GM18861 (cell line): Measurements from ENCODE around the gene IP6K3.

Experiments used
- ATAC-seq: cut with Tn5 transposase; IDR thresholded peaks from one replicate; pipeline ENCODE4 v1.9.1; 2021; ENCODE audit not compliant: unreplicated experiment

IP6K3 gene

DNA sequence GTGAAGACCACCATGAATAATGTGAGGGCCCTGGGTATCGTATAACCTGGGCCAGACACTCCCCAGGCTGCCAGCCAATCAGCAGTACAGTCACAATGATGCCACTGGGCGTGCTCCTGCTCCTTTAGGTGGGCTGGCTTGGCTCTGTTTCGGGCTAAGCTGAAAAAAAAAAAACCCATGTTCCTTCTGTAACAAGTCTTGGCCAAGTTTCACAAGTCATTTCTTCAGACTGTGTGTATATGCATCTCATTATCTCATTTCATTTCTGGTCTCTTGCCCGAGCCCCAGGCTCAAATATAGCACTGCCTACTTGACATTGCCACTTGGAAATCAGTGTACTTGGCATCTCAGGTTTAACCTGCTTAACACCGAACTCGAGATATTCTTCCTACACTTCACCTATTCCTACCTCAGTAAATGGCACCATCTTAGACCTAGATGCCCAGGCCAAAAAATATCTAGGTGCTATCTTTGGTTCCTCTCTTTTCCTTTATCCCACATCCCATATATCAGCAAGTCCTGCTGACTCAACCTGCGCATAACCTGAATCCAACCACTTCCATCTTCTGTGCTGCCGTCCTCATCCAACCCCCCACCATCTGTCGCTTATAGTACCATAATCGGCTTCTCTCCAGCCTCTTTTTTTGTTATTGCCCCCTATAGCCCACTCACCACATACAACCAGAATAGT, 37.0 kb downstream of the IP6K3 start:
- no peak for ATAC-seq

DNA sequence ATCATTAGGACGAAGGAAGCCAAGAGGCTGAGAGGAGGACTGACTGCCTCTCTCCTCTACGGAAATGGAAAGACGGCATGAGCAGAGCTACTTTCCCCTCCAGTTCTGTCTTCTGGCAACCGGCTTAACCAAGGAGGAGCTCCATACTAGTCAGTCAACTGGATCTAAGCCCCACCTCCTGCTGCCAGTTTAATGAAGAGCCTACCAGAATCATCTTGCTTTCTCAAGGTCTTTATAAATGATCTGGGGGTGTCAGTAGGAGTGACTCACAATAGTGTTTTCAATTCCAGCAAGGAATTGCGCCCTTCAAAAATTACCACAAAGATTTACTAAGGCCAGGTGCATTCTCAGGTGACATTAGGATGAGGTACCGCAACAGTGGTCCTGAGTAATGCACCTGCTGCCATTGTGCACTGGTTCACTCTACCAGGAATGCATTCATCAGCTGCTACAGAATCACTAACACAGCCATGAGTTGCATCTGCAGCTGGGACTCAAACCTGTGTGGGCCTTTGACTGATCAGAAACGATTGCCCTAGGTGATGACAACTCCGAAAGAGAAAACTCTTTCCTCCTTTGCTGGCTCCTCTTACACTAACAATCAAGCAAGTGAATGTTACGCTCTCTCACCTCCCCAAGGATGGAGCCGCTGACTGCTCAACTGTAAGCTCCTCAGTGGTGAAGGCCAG, 38.0 kb downstream of the IP6K3 start:
- no peak for ATAC-seq

DNA sequence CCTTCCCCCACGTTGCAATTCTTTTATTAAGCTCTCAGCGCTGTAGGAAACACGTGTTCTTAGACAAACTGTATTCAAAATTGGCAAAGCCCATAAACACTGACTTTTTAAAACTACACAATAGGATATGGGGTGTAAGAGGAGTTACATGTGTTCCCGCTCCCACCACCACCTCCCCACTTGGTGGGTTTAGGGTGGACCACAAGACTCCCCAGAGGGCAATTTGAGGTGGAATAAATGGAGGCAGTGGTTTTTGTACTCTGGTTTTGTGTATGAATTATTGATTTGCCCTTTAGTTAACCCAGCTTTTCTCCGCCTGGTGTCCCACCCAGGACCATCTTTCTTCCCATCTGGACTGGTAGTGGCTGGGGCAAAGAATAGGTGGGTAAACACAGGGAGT, 38.9 kb downstream of the IP6K3 start:
- no peak for ATAC-seq

DNA sequence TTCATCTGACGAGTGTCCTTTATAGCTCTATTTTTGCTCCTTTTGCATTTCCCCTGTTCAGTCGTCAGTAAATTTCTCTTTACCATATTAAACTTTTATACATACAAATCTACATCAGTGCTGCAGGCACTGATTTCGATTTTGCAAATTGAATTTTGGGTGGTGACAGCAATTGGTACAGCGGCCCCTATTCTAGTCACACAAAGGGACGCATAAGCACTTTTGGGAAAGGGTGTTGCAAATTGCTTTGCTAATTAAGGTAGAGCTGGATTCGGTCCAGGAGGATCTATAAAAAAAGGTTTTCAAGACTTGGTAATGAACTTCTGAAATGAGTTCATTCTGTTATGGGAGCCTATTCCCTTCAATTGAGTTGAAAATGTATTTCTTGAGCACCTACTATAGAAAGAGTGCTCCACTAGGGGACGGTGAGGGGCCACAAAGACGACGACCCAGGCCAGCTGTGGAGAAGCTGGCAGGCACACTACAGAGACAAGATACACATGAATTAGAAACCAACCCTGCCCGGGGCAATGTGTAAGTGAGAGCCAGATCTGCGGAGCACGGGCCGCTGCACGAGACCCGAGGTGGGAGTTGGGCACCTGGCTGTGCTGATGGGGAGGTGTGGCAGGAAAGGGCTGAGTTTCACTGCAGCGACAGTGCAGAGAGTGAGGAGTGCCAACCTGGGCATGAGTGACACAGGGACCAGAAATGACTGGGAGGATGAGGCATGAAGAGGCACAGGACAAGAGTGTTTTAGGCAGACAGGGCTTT, 40.6 kb downstream of the IP6K3 start:
- ATAC-seq: no peak

DNA sequence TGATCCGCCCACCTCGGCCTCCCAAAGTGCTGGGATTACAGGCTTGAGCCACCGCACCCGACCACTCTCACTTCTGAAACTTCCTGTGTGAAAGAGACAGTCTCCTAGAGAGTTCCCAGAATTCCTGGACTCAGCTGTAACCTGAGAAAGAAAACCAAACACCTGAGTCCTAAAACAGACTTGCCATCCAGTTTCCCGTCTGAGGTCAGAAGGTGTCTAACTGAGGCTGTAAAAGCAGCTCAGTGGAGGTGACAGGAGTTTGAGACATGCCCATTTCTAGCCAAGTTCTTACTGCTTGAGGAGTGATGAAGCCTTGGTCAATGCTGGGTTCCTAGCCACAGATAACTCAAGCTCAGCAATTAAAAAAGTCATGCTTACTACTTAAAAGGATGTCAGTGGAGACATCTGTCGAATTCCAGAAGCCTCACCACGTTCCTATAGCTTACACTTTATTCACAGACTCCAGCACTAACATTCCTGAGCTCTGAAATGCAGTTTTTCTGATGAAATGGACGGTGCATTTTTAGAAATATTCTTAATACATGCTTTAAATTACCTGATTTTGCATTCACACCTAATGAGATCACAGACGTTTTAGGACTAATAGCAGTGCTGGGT, 41.3 kb downstream of the IP6K3 start:
- no peak for ATAC-seq

DNA sequence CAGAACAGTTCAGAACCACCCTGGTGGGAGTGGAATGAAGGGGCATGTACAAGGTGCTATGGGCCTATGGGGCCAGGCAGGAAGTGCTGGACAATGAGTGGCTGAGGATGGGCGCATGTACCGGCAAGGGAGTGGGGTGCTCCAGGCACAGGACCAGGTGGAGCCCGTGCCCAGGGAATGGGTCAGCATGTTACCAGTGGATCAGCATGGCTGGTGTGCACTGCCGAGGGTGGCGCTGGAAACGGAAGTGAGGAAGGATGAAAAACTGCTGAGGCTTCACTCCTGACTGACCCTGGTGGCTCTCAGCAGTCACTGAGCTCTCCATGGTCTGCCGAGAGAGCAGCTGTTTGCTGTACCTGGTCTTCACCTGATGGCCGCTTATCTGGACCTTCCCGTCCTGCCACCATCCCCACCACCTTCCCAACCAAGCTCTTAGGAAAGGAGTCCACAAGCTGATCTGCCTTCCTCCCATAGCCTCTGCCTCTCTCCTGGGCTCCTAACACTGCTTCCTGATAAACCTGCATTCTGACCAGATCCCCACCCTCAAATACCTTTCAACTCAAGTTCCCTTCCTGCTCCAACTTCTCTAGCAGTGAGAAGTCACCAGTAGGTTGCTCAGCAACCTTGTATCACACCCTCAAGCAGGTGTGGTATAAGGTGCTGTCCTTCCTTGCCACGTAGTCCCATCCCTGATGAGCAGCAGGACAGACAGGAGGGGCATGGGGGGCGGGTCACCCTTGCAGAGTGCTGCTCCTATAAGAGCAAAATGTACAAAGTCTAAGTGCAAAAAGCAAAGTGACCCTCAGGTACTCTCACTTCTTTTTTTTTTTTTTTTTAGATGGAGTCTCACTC, 42.3 kb downstream of the IP6K3 start:
- ATAC-seq: no peak

DNA sequence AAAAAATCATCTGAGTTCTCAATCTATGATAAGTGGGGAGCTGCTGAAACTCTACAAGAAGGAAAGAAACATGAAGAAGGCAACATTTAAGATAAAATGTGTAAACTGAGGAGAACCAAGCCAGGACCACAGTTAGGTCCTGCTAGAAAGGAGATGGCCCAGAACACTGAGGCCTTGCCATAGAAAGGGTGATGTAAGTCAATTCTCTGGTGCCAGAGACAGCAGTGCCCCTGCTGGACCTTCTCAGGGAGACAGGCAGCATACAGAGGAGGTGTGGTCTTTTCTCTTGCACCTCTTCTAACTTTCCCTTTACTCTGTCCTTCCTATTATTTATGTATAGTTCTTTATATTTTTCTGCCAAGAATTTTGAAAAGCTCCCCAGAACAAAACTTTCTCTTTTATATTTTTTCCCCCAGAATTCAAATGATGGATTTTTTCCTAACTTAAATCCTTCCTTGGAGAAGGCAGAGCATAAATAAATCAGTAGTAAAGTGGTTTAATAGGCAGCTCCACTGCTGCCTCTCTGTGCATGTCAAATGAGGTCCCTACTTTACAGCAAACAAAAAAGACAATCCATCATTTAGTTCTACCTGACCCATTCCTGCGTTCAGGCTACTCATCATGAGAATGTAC, 44.2 kb downstream of the IP6K3 start:
- ATAC-seq: no peak

DNA sequence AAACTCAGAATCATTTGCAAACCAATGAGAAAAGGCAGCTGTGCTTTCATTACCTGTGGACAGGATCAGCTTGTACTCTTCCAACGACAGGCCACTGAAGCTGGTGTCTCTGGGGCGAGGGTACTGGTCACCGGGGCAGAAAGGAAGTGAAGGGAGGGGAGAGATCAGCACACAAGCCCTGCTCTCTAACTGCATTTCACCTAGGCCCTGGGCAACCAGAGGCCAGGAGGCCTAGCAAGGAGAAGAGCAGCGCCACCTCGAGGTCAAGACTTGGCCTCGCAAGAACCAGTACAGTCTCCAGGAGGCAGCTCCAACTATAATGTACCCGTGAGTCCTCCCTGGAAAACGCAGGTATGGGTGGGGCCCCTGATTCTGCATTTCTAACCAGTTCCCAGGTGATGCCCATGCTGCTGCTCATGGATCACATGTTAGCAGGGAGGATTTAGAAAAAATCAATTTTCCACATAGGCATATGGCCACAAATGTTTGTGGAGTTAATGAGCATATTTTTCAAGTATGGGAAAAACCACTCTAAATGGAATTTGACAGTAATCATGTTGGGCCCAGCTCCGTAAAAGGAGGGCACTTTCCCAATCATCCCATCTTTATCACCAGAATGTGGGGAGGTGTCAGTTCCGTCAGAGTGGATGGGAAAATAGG, 46.2 kb downstream of the IP6K3 start:
- ATAC-seq: peak; percentile 57

DNA sequence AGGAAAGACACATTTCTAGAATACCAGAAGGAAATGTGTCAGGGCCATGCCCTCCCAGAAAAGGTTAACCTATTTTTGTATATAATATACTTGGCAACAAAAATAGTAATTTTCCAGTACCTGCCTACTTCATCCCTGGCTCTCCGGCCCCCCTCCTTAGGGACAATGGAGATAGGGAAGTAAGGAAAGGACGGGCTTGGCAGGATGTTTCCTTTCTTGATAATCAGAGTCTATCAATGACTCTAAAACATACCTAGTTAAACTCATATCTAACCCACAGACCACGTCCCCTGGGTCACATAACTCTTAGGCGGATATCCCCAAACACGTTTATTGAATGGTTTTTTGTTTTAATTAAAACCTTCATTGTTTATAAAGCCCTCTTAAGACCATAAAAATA, 47.0 kb downstream of the IP6K3 start:
- ATAC-seq: no peak

DNA sequence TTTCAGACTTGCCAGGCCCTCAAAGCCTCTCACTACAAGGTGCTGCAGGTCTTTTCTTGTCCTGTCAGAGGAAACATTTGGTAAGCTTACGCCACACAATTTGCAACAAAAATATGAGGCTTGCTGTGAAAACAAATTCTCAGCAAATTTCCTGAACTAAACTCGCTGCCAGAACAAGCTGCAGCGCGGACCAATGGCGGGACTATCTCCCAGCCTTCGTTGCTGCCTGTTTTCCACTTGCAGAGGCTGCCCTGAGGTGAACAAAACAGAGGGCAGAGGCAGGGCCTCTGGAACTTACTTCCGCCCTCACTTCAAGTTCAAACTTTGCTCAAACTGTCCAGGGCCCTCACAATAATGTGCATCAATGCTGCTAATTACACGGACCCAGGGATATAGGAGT, 47.6 kb downstream of the IP6K3 start:
- no peak for ATAC-seq

DNA sequence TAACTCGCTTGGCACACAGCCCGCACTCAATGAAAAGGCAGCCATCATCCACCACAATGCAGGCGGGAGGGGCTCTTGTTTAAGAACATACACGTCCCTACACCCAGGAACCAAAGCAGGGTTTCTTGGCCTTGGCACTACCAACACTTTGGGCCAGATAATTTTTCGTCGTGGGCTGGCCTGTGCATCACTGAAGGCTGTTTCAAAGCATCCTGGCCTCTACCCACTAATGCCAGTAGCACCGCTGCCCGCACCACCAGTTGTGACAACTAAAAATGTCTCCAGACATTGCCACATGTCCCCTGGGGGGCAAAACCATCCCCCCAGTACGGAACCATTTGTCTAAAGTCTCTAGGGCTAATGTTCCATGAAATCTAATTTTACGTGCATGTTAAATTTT, 48.2 kb downstream of the IP6K3 start:
- ATAC-seq: no peak

DNA sequence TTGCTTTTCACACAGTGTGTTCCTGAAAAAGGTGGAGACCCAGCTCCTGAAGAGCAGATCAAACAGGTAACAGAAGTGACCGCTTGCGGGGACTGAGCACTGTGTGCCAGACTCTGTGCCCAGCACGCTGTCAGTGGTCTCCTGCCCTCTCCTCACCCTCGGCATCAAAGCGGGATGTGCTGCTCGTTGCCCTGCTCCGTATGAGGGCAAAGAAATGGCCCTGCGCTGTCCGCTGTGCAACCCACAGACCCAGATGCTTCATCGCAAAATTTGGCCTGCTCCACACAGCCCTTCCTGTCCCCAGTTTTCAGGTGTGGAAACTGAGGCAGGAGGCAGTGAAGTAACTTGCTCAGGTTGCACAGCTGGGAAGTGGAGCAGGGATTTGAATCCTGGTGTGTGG, 48.9 kb downstream of the IP6K3 start:
- ATAC-seq: no peak

DNA sequence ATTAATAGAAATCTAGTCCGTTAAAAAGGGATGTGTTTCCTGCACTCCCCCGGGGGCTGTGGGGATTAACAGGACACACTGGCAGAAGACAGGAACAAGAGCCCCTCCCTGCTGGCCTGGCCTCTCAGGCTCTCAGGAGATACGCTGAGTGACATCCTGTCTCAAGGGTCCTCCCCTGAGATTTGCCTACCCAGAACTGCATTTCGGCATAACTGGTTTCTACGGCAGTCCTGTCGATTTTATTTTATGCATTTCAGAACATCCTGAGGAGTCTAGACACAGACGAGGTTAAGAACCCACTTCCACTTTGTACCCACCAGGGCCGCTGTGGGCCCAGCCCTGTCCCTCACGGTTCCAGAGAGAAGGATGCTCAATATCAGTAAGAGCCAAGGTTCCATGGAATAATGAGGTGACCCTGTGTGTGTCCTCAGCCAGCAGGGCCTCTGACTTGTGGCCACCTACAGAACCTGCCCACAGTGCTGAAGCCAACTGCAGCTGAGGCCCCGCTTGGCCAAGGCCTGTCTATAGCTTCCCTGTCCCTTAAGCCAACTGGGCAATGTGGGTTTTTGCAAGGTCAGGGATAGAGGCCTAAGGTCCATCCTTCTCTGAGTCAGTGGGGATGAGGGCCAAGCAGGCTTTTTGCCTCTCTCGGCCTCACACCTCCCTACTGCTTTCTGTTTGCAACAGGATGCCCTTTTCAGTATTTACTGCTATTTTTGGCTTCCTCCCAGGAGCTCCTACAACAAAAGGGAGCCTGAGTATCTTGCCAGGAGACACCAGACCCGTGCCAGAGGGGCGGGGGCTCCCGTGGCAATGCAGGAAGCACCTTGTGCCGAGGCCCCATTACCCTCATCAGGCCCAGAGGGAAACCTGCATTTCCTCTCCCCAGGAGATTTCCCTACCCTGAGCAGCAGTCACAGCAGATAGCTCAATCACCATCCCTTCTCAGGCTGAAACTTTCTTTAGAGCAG, 49.9 kb downstream of the IP6K3 start:
- ATAC-seq: no peak

DNA sequence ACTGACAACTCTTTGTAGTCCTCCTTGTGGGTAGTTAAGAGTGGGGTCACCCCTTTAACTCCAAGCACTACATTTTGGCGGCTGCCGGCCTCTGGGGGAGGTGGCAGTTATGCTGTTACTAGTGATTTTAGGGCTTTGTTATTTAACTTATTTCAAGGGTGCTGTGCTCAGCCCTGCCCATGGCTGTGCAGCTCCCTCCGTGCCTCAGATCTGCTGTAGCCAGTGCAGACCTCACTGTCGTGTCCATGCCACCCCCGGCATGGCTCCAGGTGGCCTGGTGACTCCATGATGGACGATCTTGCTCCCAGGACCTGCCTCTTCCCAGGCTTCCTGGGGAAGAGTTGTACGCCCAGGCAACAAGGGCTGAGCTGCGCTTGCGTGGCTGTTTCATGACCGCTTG, 50.6 kb downstream of the IP6K3 start:
- ATAC-seq: no peak

DNA sequence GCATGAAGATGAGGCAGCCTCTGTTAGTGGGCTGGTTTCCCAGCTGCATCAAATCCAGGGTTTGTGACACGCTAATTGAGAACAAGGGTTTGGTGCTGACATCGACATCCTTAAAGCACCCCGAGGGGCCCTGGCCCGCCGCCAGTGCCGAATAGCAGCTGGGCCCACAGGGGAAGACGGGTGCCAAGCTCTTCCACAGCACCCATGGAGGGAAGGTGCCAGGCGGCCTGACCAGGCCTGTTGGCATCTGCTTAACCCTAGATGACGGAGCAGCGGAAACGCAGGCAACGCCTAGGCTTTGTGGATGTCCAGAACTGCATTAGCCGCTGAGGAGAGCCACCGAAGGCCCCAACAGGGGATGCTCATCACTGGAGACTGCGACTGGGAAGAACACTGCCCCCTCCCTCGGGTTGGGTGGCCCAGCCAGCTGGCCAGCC, 51.2 kb downstream of the IP6K3 start:
- no peak for ATAC-seq

DNA sequence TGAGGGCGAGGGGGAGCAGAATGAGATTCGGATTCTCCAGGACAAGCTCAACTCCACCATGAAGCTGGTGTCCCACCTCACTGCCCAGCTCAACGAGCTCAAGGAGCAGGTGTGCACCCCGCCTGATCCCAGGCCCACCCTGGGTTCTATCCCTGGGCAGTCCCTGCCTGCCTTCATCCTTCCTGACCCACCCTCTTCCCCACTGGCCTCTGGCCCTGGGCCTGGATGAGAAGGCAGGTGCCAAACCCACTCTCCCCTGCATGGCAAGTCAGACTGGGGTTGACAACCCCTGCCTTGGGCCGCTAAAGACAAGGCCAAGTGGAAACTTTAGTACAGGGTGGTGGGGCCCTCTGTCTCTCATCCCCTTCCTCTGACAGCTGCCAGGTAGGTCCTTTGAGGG, 51.7 kb downstream of the IP6K3 start:
- ATAC-seq: no peak

DNA sequence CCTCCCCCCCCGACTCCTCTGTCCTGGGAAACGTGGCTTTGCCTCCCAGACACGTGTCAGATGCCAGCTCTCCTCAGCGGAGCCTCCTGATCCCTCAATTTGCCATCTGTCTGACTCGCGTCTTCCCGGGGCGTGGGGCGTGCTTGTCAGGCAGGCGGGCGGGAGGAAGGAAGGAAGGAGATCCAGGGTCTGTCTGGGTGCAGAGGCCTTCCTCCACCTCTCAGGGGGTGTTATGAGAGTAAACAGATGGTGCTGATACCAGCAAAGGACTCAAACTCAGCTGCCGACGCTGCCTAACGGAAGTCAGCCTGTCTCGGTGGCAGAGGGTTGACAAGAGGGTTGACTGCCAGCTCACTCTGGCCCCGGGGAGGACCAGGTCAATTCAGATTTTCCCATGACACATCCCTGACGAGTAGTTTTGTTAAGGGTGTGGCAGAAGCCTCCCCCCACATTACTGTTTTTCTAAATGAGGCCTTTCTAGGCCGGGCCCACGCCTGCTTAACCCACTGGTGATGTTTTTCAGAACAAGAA, 52.2 kb downstream of the IP6K3 start:
- no peak for ATAC-seq
